Suprapubic skin (tissue), 4 donors: ENCODE measurements around the gene ANHX.

ENCODE experiments used
- EP300 ChIP-seq: sonication (generic); formaldehyde crosslinking; IDR thresholded peaks from one replicate; pipeline ENCODE4 v1.6.1; 2017; ENCODE audit warnings: antibody characterized with exemption
- POLR2AphosphoS5 ChIP-seq, 3 donors: sonication (generic); formaldehyde crosslinking; IDR thresholded peaks; one replicate each; pipeline ENCODE4 v1.6.1; 2017; ENCODE audit warnings: antibody characterized with exemption in 3 of 3
- TF ChIP-seq, protein P1 (sequence below), 2 donors: fragments of 200-600 bp in 1 of 2; fragments of 450-650 bp in 1 of 2; sonication (generic) in 1 of 2; IDR thresholded peaks; one replicate each; pipeline ENCODE4 v1.5.1; 2016 to 2019; ENCODE audit warnings: antibody characterized with exemption in 2 of 2, mild to moderate bottlenecking in 1 of 2, moderate library complexity in 1 of 2

DNA sequence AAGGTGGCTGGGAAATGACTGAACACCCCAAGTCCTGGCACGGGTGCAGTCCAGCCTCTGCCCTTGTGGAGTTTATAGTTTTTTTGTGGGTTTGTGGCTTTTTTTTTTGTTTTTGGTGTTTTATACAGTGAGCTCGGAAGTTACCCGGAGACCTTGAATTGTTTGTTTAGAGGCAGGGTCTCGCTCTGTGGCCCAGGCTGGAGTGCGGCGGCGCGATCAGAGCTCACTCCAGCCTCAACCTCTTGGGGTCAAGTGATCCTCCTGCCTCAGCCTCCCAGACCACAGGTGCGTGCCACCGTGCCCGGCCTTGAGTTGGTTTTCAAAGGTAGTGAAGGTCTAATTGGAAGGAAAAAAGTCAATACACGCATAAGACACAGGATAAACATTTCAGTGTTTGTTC is 879 bp upstream of the ANHX start:
- TF ChIP-seq, protein P1, sequence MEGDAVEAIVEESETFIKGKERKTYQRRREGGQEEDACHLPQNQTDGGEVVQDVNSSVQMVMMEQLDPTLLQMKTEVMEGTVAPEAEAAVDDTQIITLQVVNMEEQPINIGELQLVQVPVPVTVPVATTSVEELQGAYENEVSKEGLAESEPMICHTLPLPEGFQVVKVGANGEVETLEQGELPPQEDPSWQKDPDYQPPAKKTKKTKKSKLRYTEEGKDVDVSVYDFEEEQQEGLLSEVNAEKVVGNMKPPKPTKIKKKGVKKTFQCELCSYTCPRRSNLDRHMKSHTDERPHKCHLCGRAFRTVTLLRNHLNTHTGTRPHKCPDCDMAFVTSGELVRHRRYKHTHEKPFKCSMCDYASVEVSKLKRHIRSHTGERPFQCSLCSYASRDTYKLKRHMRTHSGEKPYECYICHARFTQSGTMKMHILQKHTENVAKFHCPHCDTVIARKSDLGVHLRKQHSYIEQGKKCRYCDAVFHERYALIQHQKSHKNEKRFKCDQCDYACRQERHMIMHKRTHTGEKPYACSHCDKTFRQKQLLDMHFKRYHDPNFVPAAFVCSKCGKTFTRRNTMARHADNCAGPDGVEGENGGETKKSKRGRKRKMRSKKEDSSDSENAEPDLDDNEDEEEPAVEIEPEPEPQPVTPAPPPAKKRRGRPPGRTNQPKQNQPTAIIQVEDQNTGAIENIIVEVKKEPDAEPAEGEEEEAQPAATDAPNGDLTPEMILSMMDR (IDR thresholded peaks at IDR 0.05) = no peak
- no peak for TF ChIP-seq POLR2AphosphoS5 (IDR thresholded peaks at IDR 0.05)
- TF ChIP-seq EP300 = no peak
